ENCODE measurements around the gene SCN10A. TPM values are rescaled to one million over a fixed set of nuclear protein-coding genes. Genes with fewer than 3 reads are reported as not detected.

SCN10A gene
- total and polyA plus RNA-seq, 9 of the 15 experiments (the other 6 are each of a cell fraction or from before 2014, with no cell fraction given): not detected

GRCh38 chr3:38724392-38724736 is 91.7 kb downstream of the SCN10A start (continued):
- peak in 1 of 2 experiments; percentile 30; a peak in 1 of 4 replicates for TF ChIP-seq MNT (conservative IDR thresholded peaks at IDR 0.05)

- peaks cover 4% of the 10 kb centered on the region; the same call in 1 of the 2 replicates for H4K20me1 ChIP-seq (replicated peaks; ENCODE audit: control insufficient read depth, insufficient read depth, low read length)
- H2AFZ ChIP-seq (ENCODE audit: low read depth, low read length): no peak overlapping the region
- ATAC-seq (peak; percentile 85), DNase-seq (ENCODE audit: extremely low read depth in 1 of 4, low spot score in 3 of 4) (peak; percentile 74 to 93 (median 85)), FAIRE-seq (peak; percentile 99)
- ChIA-PET CTCF (ENCODE audit: low intra/inter-chr PET ratio) (no interaction called here), POLR2A (interaction anchor here (0.6 to 1.4 kb wide), 5 partner anchors 10 to 272 kb away, joined by 3 to 8 read pairs (median 4); no protein-coding TSS in a partner anchor)
- peaks cover 8 to 38% of the 10 kb centered on the region in 2 experiments; a peak in 2 of 5 replicates for H3K27me3 ChIP-seq (ENCODE audit: control insufficient read depth in 2 of 2, insufficient read depth in 2 of 2, low read length in 2 of 2)
- intact Hi-C loops (cut with micrococcal nuclease) (no loop called here), in situ Hi-C loops (cut with MboI) (no loop called here)
- no TSS peak for BruUV-seq (replicated peaks)
- WGBS (ENCODE audit: insufficient coverage, low coverage, missing lambda C conversion rate): 21% methylated on average over 16 of the region's 16 CpGs
- no peaks in the 10 kb centered on the region for H3K9me1 ChIP-seq (ENCODE audit: control insufficient read depth, insufficient read depth, low read length)
- no peak overlapping the region for H3K9ac ChIP-seq (ENCODE audit: insufficient read depth in 1 of 2, low read depth in 2 of 2, low read length in 2 of 2)
- H3K4me1 ChIP-seq (replicated peaks in 1 of 2; ENCODE audit: control insufficient read depth in 2 of 2, insufficient read depth in 2 of 2, low read length in 2 of 2): peaks cover 28 to 32% of the 10 kb centered on the region in 2 experiments
- H3K79me2 ChIP-seq (ENCODE audit: control insufficient read depth, insufficient read depth, low read length): no peaks in the 10 kb centered on the region
- no peaks in the 10 kb centered on the region for H3K9me3 ChIP-seq (replicated peaks; ENCODE audit: control insufficient read depth, insufficient read depth, low read depth, low read length)
- peak overlapping the region; percentile 5; the same call in 1 of the 2 replicates for H3K4me2 ChIP-seq (ENCODE audit: insufficient read depth, low read length)
- H3K4me3 ChIP-seq: no peak overlapping the region
- no peak overlapping the region; the same call in 2 of the 3 replicates for H3K27ac ChIP-seq (ENCODE audit: extremely low read depth, low read depth, low read length)
- H3K36me3 ChIP-seq (ENCODE audit: control insufficient read depth, insufficient read depth, low read length): no peaks in the 10 kb centered on the region
- TF ChIP-seq NCOA2 (IDR thresholded peaks at IDR 0.05; ENCODE audit: partially characterized antibody in 2 of 2): peak; percentile 49 to 76
- peak; percentile 95 for TF ChIP-seq VEZF1 (CRISPR knock-in tag; IDR thresholded peaks at IDR 0.05)
- peak; percentile 41; the same call in 1 of the 2 replicates for TF ChIP-seq ELF2 (CRISPR knock-in tag; IDR thresholded peaks at IDR 0.05)
- peak; percentile 43; the same call in 1 of the 2 replicates for TF ChIP-seq ZNF24 (IDR thresholded peaks at IDR 0.05)
- no peak for TF ChIP-seq YY1 (IDR thresholded peaks at IDR 0.05; ENCODE audit: borderline replicate concordance in 1 of 3, control insufficient read depth in 1 of 3, extremely low read depth in 1 of 3, insufficient read depth in 3 of 3, insufficient read length in 1 of 3, insufficient replicate concordance in 2 of 3, low read depth in 1 of 3, low read length in 2 of 3)
- peak; percentile 72 for TF ChIP-seq ZNF41 (CRISPR knock-in tag; conservative IDR thresholded peaks at IDR 0.05)
- peak; percentile 95 for TF ChIP-seq ELF4 (CRISPR knock-in tag; IDR thresholded peaks at IDR 0.05)
- TF ChIP-seq ZNF263 (CRISPR knock-in tag; IDR thresholded peaks at IDR 0.05; ENCODE audit: borderline replicate concordance): peak; percentile 18; the same call in 1 of the 2 replicates
- TF ChIP-seq HMG20A (CRISPR knock-in tag; conservative IDR thresholded peaks at IDR 0.05): no peak
- 0 out of 2 replicates have a peak, but pooled peaks have one; percentile 66 for TF ChIP-seq MTA1 (IDR thresholded peaks at IDR 0.05; ENCODE audit: borderline replicate concordance)
- no peak for TF ChIP-seq C11orf30 (IDR thresholded peaks at IDR 0.05; ENCODE audit: low read depth)
- peak; percentile 97 to 98 for TF ChIP-seq KDM1A (IDR thresholded peaks at IDR 0.05)
- peak; percentile 62; the same call in 1 of the 2 replicates for TF ChIP-seq MEF2D (tag; conservative IDR thresholded peaks at IDR 0.05; ENCODE audit: low read depth)
These were observed 92.2 kb downstream of the SCN10A start for GRCh38 chr3:38723569-38724391.
